Measurements from ENCODE around the gene GPR150.

The GPR150 gene

DNA sequence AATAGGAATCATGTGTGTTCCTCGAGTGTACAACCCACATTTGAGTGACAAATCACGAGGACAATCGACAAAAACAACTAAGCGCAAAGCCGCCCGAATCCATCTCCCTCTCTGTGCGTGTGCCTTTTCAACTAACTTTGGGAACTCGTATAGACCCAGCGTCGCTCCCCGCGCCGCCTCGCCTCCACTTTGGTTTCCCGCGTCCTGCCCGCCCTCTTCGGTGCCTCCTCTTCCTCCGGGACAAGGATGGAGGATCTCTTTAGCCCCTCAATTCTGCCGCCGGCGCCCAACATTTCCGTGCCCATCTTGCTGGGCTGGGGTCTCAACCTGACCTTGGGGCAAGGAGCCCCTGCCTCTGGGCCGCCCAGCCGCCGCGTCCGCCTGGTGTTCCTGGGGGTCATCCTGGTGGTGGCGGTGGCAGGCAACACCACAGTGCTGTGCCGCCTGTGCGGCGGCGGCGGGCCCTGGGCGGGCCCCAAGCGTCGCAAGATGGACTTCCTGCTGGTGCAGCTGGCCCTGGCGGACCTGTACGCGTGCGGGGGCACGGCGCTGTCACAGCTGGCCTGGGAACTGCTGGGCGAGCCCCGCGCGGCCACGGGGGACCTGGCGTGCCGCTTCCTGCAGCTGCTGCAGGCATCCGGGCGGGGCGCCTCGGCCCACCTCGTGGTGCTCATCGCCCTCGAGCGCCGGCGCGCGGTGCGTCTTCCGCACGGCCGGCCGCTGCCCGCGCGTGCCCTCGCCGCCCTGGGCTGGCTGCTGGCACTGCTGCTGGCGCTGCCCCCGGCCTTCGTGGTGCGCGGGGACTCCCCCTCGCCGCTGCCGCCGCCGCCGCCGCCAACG lies at the start of gene GPR150:
Gene GPR150 (plus strand): TSS at position 58 of the 840 bp plus-strand sequence. CDS start 189 bp downstream, at position 247.
- peak in 1 of 2 experiments; percentile 53 for DNase-seq (ENCODE audit: low read depth in 2 of 2)

- no peak for DNase-seq (ENCODE audit: low read depth in 2 of 2)
Observed at GRCh38 chr5:95572016-95572415, 47.9 kb upstream of the GPR150 start.

DNA sequence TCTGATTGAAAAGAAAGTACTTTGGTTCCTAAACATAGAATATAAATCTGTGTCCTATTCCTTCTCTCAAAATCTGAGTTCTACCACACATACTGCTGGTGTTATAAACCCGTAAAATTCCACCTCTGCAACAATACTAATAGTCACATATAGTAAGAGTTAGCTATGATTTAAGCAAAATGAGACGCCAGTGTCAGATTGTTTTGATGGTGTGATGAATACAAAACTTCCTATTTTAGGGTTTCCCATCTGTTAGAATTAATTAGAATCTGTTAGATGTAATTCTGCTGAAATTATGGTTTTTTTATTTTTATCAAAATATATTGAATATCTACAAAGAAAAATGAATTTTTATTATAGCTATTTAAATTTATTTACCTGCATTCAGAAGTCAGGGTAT lies 38.3 kb upstream of the GPR150 start:
- no peak for DNase-seq (ENCODE audit: low read depth in 2 of 2)

- DNase-seq (ENCODE audit: low read depth in 2 of 2): no peak
Observed at GRCh38 chr5:95583992-95584391, 35.9 kb upstream of the GPR150 start.

DNA sequence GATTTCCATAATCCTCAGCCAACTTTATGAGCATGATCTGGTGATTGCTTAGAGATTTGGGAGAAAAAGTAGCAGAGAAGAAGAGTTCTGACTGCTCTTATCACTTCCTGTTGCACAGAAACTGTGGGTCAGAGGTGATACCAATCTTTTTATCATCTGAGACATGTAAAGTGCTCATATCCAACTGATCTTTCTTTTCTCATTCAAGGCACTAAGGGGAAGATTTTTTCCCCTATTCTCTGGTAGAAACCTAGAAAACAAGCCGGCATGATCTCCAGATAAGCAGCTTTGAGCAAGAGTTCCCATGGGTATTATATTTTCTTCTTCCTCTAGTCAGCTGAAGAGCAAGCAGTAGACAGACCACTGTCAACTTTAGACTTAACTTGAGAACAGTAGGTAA lies 29.0 kb upstream of the GPR150 start:
- no peak for DNase-seq (ENCODE audit: low read depth in 2 of 2)

- DNase-seq (ENCODE audit: low read depth in 2 of 2): no peak
Observed at GRCh38 chr5:95591490-95591901, 28.4 kb upstream of the GPR150 start.

- no peak for DNase-seq (ENCODE audit: low read depth in 2 of 2)
Observed at GRCh38 chr5:95595289-95595931, 24.5 kb upstream of the GPR150 start.

GRCh38 chr5:95599252-95599651 lies 20.6 kb upstream of the GPR150 start:
- DNase-seq (ENCODE audit: low read depth in 2 of 2): no peak

- DNase-seq (ENCODE audit: low read depth in 2 of 2): no peak
Observed at GRCh38 chr5:95600557-95600956, 19.3 kb upstream of the GPR150 start.

- no peak for DNase-seq (ENCODE audit: low read depth in 2 of 2)
Observed at GRCh38 chr5:95605786-95606185, 14.1 kb upstream of the GPR150 start.

DNA sequence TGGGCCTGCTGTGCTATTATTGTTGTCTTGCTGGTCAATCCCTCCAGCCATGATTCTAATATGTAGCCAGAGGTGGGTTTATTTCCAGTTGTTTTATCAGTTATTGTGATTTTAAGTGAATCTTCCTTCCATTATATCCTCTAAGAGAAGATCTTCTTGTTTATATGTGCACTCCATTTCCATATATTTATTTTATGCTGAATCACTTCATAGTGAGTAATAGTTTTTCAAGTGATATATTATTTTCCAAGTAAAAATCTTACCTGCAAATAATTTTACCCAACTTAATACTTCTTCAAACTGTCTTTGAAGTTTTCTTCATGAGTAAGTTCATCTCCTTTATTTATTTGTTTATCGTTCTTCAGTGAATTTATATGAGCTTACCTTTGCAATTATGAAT lies 13.5 kb upstream of the GPR150 start:
- no peak for DNase-seq (ENCODE audit: low read depth in 2 of 2)

DNA sequence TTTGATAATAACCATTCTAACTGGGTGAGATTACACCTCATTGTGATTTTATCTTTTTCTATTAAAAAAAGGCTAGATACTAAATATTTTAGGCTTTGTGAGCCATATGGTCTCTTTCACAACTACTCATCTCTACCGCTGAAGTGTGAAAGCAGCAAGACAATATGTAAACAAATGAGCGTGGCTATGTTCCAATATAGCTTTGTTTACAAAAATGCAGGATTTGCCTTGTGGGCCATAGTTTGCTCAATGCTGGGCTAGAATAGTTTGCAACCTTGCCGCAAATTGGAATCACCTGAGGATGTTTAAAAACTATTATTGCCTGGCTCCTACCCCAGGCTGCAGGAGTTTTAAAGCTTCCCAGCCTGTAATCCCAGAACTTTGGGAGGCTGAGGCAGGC lies 10.2 kb upstream of the GPR150 start:
- DNase-seq (ENCODE audit: low read depth in 2 of 2): no peak

GRCh38 chr5:95610546-95610945 lies 9.3 kb upstream of the GPR150 start:
- no peak for DNase-seq (ENCODE audit: low read depth in 2 of 2)

DNA sequence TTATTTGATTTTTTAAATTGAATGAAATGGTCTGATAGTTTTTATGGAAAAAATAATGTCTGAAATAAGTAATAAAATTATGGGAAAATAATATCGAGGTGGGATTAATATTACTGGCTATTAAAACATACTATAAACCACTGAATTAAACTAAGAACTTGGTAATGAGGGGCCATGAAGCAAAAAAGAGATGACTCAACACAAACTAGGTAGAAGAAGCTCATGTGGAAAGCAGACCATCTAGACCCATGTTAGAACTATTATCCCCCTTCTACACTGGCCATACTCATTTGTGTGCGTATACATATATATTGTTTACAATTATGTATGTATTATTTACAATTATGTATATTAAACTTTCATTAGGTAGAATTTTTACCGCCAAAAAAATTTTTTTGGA lies 8.5 kb upstream of the GPR150 start:
- DNase-seq (ENCODE audit: low read depth in 2 of 2): no peak

- no peak for DNase-seq (ENCODE audit: low read depth in 2 of 2)
Observed at GRCh38 chr5:95613514-95613913, 6.4 kb upstream of the GPR150 start.

GRCh38 chr5:95615164-95615467 lies 4.8 kb upstream of the GPR150 start:
- DNase-seq (ENCODE audit: low read depth in 2 of 2): no peak

GRCh38 chr5:95617057-95617456 lies 2.8 kb upstream of the GPR150 start:
- DNase-seq (ENCODE audit: low read depth in 2 of 2): no peak

DNA sequence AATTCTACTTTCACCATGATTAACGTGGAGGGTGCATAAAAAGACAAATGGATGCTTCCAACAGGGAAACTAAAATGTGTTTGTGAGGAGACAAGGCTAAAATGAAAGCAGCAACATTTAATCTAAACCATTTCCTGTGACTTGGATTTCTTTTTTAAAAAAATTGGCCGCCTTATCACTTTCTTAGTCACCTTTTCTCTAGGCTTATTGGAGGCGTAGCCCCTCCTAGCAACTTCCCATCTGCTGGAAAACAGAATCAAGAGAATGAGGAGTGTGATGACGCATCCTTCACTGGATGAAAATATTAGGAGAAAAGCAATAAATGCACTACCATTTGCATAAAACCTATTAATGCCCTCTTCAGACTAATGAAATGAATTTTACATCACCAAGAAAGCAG lies 791 bp upstream of the GPR150 start:
- no peak for DNase-seq (ENCODE audit: low read depth in 2 of 2)

DNA sequence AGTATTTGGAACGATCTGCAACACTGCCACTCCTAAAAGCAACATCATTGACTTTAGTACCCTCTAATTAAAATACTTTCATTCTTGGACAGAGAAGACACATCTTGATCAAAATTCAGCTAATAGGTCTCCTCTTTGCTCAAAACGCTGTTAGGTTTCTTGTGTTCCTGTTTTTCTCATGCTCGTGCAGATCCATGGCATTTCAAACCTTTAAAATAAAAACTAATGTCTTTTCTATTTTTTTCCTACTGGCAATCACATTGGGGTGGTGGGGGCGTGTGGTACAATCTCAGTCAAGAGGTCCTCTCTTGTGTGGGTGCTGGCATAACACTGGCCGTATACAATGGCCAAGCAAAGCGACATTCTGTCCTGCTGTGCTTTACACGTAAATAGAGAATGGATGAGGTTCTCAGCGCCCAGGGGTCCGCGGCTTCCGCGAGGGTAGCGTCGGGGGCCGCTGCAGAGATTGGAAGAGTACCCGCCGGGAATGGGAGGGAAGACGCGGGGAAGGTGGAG lies 315 bp upstream of the GPR150 start:
- no peak for DNase-seq (ENCODE audit: low read depth in 2 of 2)

GRCh38 chr5:95620870-95621838 lies 1.3 kb downstream of the GPR150 start:
- peak in 1 of 2 experiments; percentile 28 for DNase-seq (ENCODE audit: low read depth in 2 of 2)

DNA sequence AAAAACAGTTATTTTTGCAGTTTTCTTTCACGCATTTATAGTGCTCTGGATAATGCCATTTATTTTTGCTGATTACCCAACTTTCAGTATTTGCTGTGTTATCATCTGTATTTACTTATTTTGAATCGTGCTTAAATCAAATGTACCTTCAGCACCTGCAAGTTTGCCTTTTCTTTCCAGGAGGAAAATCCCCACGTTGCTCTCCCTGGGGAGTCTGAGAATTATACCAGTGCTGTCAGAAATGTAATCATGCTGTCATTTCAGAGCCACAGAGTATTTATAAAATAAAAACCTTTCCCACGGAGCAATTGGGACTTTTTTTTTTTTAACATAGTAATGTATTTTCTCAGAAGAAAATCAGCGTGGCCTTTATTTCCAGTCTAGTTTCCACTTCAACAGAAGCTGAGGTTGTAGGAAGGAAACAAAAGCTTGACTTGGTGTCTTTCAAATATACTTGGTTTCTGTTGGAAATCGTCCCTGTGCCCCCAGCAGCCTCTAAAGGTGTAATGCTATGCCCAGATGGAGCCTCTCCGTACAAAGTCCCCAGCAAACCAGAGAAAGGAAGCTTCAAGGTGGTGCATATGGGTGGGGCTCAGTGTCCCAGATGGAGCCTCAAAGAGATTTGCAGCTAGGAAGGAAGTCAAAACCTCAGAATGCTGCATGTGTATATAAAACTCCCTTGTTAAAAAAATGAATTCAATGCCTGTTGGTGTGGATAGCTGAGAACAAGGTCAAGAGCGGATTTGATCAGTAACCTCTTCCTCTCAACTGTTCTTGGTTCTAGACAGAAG lies 2.1 kb downstream of the GPR150 start:
- no peak for DNase-seq (ENCODE audit: low read depth in 2 of 2)
